CD14-positive monocyte (primary cell): Measurements from ENCODE around the gene SUPT16H. TPM values are rescaled to one million over a fixed set of nuclear protein-coding genes. Genes with fewer than 3 reads are reported as not detected.

ENCODE experiments used
- DNase-seq, 3 donors: peaks; one replicate each; pipeline ENCODE4 v3.0.0-alpha.2; 2011 to 2022
- H2AFZ ChIP-seq: 2 replicates; pipeline ENCODE4 v1.6.0; 2012; ENCODE audit warnings: mild to moderate bottlenecking, low read depth, low read length, inconsistent platforms; ENCODE audit not compliant: insufficient read depth, poor library complexity, severe bottlenecking
- H3K27ac ChIP-seq, 2 donors: 1 replicate in 1 of 2; 2 replicates in 1 of 2; pipeline ENCODE4 v1.5.1; 2012 to 2013; ENCODE audit warnings: low read length in 2 of 2, control low read depth in 1 of 2, inconsistent platforms in 1 of 2, low read depth in 1 of 2, mild to moderate bottlenecking in 1 of 2
- H3K27me3 ChIP-seq, 2 donors: one replicate each; pipeline versions ENCODE4 v1.6.0 to v1.6.1; 2011 to 2013; ENCODE audit warnings: low read length in 2 of 2; ENCODE audit not compliant: control insufficient read depth in 2 of 2, insufficient read depth in 2 of 2
- H3K36me3 ChIP-seq, 2 donors: replicated peaks in 1 of 2; 1 replicate in 1 of 2; 2 replicates in 1 of 2; pipeline versions ENCODE4 v1.5.1 to v1.6.1; 2012 to 2013; ENCODE audit warnings: low read length in 2 of 2, control low read depth in 1 of 2, inconsistent platforms in 1 of 2, mild to moderate bottlenecking in 1 of 2; ENCODE audit not compliant: insufficient read depth in 2 of 2, control insufficient read depth in 1 of 2
- H3K4me1 ChIP-seq, 2 donors: 1 replicate in 1 of 2; 2 replicates in 1 of 2; pipeline versions ENCODE4 v1.5.1 to v1.6.1; 2012 to 2013; ENCODE audit warnings: low read length in 2 of 2, control low read depth in 1 of 2, inconsistent platforms in 1 of 2, mild to moderate bottlenecking in 1 of 2, moderate library complexity in 1 of 2; ENCODE audit not compliant: insufficient read depth in 2 of 2, control insufficient read depth in 1 of 2
- H3K4me2 ChIP-seq: replicated peaks from 2 replicates; pipeline ENCODE3; 2012; ENCODE audit warnings: low read length, moderate library complexity, mild to moderate bottlenecking; ENCODE audit not compliant: poor library complexity, severe bottlenecking; ENCODE audit errors: extremely low read depth
- H3K4me3 ChIP-seq, 3 experiments: fragments of 200-600 bp in 1 of 3; sonication (generic) in 1 of 3; replicated peaks in 1 of 3; 1 replicate in 2 of 3; 2 replicates in 1 of 3; pipeline ENCODE4 v1.5.1; 2011 to 2013; ENCODE audit warnings: low read length in 3 of 3, mild to moderate bottlenecking in 3 of 3, control low read depth in 2 of 3, low read depth in 2 of 3, inconsistent platforms in 1 of 3, moderate library complexity in 1 of 3
- H3K79me2 ChIP-seq: 2 replicates; pipeline ENCODE4 v1.6.0; 2012; ENCODE audit warnings: mild to moderate bottlenecking, control low read depth, inconsistent platforms, low read length, moderate library complexity; ENCODE audit not compliant: insufficient read depth
- H3K9ac ChIP-seq: 2 replicates; pipeline ENCODE4 v1.6.0; 2017; ENCODE audit warnings: low read length, mild to moderate bottlenecking; ENCODE audit not compliant: insufficient read depth, poor library complexity, severe bottlenecking
- H3K9me3 ChIP-seq, 2 donors: replicated peaks in 1 of 2; 1 replicate in 1 of 2; 2 replicates in 1 of 2; pipeline versions ENCODE4 v1.5.1 to v1.6.1; 2012 to 2013; ENCODE audit warnings: low read length in 2 of 2, control low read depth in 1 of 2; ENCODE audit not compliant: control insufficient read depth in 1 of 2, insufficient read depth in 1 of 2
- H4K20me1 ChIP-seq: 2 replicates; pipeline ENCODE4 v1.6.0; 2012; ENCODE audit warnings: mild to moderate bottlenecking, low read length, control low read depth, moderate library complexity; ENCODE audit not compliant: insufficient read depth
- H3K27ac Mint-ChIP-seq, 7 donors: one replicate each; pipeline ENCODE4 v1.8.0; 2020; ENCODE audit warnings: mild to moderate bottlenecking in 7 of 7, mixed read lengths in 7 of 7, moderate library complexity in 6 of 7, inconsistent platforms in 2 of 7
- H3K27me3 Mint-ChIP-seq, 3 donors: one replicate each; pipeline ENCODE4 v1.8.0; 2021 to 2022; ENCODE audit warnings: low read depth in 3 of 3, mild to moderate bottlenecking in 3 of 3, mixed read lengths in 3 of 3, moderate library complexity in 3 of 3, inconsistent platforms in 1 of 3
- H3K36me3 Mint-ChIP-seq, 2 donors: one replicate each; pipeline ENCODE4 v1.8.0; 2020; ENCODE audit warnings: mixed read lengths in 2 of 2, inconsistent platforms in 1 of 2, mild to moderate bottlenecking in 1 of 2
- H3K4me1 Mint-ChIP-seq: one replicate; pipeline ENCODE4 v1.8.0; 2020; ENCODE audit warnings: mild to moderate bottlenecking, mixed read lengths
- H3K4me3 Mint-ChIP-seq, 2 donors: one replicate each; pipeline ENCODE4 v1.8.0; 2020; ENCODE audit warnings: mild to moderate bottlenecking in 2 of 2, mixed read lengths in 2 of 2, moderate library complexity in 1 of 2
- H3K9me3 Mint-ChIP-seq, 7 donors: one replicate each; pipeline ENCODE4 v1.8.0; 2020 to 2022; ENCODE audit warnings: mixed read lengths in 7 of 7, mild to moderate bottlenecking in 6 of 7, moderate library complexity in 6 of 7, inconsistent platforms in 2 of 7
- CTCF ChIP-seq: fragments of 200-600 bp; IDR thresholded peaks from one replicate; pipeline ENCODE4 v1.8.0; 2022; ENCODE audit warnings: antibody characterized with exemption, mild to moderate bottlenecking
- WGBS: methylation state at CpG from one replicate; pipeline ENCODE4 v1.1.5; 2013; ENCODE audit warnings: missing lambda C conversion rate; ENCODE audit not compliant: insufficient coverage; 5-methylcytosine and 5-hydroxymethylcytosine counted together
- intact Hi-C, 2 donors: fragments of 100-400 bp; cut with micrococcal nuclease; formaldehyde crosslinking; loops; one replicate each; pipeline versions ENCODE4 v1.15.0 to v1.15.1; 2023
- polyA plus RNA-seq, 3 donors: library from polyadenylated mRNA; depleted of rRNA in 1 of 3; unstranded in 2 of 3; stranded (reverse) in 1 of 3; fragments of 300-500 nt in 2 of 3; fragments of >200 nt in 1 of 3; fragmentation: Illumina TruSeq in 2 of 3; gene quantifications; 1 replicate in 2 of 3; 2 replicates in 1 of 3; pipeline ENCODE4 v1.2.3, GENCODE V29; 2012 to 2021

Gene SUPT16H
- polyA plus RNA-seq, 3 donors: 15.7 to 37.3 (median 26.6) TPM

DNA sequence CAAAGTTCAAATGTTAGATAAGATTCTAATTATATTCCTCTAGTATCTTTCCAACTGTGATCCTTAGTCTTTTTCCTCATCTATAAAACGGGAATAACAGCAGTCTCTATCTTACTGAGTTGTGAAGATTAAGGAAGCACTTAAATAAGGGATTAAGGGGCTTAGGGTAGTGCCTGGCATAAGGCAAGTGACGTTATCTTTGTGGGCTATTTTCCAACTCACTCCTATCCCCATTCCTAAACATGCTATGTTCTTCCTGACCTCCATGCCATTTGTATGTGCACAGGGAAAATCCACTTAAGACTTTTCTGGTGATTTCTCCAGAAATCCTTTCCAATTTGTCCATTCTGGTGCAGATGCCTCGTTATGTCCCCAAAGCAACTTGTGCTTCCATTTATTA is 33.3 kb downstream of the SUPT16H start:
- peaks cover 13% of the 10 kb centered on the region for H3K4me1 Mint-ChIP-seq
- peaks cover 34 to 44% of the 10 kb centered on the region in 2 donors for H3K36me3 ChIP-seq
- H3K36me3 Mint-ChIP-seq: peaks cover 45 to 49% of the 10 kb centered on the region in 2 donors
- H3K4me3 Mint-ChIP-seq: no peak overlapping the region
- no peaks in the 10 kb centered on the region for H4K20me1 ChIP-seq
- no peaks in the 10 kb centered on the region for H3K9me3 ChIP-seq
- H3K27ac ChIP-seq: no peak overlapping the region
- no peak overlapping the region for H3K9ac ChIP-seq
- no peak overlapping the region for H2AFZ ChIP-seq
- no peak for TF ChIP-seq CTCF
- peaks cover 9 to 16% of the 10 kb centered on the region in 2 donors for H3K4me1 ChIP-seq
- H3K27me3 Mint-ChIP-seq: peaks cover 2 to 3% (median 2%) of the 10 kb centered on the region in 3 donors
- no peak overlapping the region for H3K4me2 ChIP-seq
- no peak for DNase-seq
- intact Hi-C loops: no loop called here
- no peak overlapping the region for H3K4me3 ChIP-seq
- no CpG with 5 or more reads among the region's 3 CpGs for WGBS
- H3K9me3 Mint-ChIP-seq: peaks cover 0 to 2% (median 0%) of the 10 kb centered on the region in 7 donors
- H3K27me3 ChIP-seq: no peaks in the 10 kb centered on the region
- no peak overlapping the region for H3K27ac Mint-ChIP-seq
- H3K79me2 ChIP-seq: no peaks in the 10 kb centered on the region

DNA sequence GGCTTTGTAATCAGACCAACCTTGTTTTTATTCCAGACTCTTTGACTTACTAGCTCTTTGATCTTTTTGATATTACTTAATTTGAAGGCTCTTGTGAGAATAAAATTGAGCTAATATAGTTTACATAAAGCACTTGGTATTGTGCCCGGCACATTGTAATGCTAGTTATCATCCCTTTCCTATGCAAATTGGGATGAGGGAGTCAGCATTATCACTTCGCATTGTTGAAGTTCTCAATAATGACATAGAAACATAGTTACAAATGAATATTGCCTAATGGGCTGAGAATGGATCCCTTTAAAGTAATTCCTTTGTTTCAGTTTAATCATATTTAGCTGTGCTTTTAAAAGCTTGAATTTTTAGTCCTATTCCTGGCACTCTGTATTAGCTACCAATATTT is 36.6 kb downstream of the SUPT16H start:
- H3K27me3 Mint-ChIP-seq: peaks cover 0 to 3% (median 2%) of the 10 kb centered on the region in 3 donors
- H3K9ac ChIP-seq: no peak overlapping the region
- no peak overlapping the region for H3K4me2 ChIP-seq
- no peak overlapping the region for H3K27ac Mint-ChIP-seq
- H3K4me1 ChIP-seq: peaks cover 18 to 23% of the 10 kb centered on the region in 2 donors
- no peaks in the 10 kb centered on the region for H3K9me3 ChIP-seq
- no peak overlapping the region for H3K4me3 ChIP-seq
- no peak for DNase-seq
- H2AFZ ChIP-seq: no peak overlapping the region
- intact Hi-C loops: no loop called here
- no peak overlapping the region for H3K4me3 Mint-ChIP-seq
- TF ChIP-seq CTCF: no peak
- peaks cover 18% of the 10 kb centered on the region in 2 donors for H3K36me3 ChIP-seq
- peaks cover 20 to 21% of the 10 kb centered on the region in 2 donors for H3K36me3 Mint-ChIP-seq
- peaks cover 17% of the 10 kb centered on the region for H3K4me1 Mint-ChIP-seq
- H3K9me3 Mint-ChIP-seq: peaks cover 0 to 2% (median 0%) of the 10 kb centered on the region in 7 donors
- H3K27me3 ChIP-seq: no peaks in the 10 kb centered on the region
- H3K79me2 ChIP-seq: no peaks in the 10 kb centered on the region
- no peak overlapping the region for H3K27ac ChIP-seq
- no CpG with 5 or more reads among the region's 2 CpGs for WGBS
- H4K20me1 ChIP-seq: no peaks in the 10 kb centered on the region
